ENCODE results near the gene LRRC27.

Gene LRRC27

DNA sequence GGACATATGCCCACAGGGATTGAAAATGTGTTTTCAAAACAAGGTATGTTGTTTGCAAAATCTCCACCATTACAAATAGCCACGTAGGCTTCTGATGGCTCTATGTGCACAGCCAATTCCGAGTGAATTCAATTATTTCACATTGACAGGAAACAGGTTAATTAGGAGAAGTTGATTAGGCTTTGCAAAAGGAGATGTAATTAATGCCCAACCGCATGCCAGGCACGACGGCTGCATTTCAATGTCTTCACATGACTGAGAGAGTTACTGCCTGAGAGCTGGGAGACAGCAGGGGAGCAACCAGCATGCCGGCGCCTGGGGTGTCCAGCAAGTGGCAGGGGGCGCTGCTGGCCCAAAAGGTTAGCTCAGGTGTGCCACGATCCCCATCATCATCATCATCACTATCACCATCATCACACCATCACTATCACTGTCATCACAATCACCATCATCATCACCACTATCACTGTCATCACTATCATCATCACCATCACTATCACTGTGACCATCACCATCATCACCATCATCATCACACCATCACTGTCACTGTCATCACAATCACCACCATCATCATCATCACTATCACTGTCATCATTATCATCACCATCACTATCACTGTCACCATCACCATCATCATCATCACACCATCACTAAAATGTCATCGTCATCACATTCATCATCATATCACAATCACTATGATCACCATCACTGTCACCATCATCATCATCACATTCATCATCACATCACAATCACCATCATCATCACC lies 95.2 kb downstream of the LRRC27 start:
- no peak for ATAC-seq
- TF ChIP-seq CSDC2 (CRISPR knock-in tag; IDR thresholded peaks at IDR 0.05) (no peak), ZNF565 (CRISPR knock-in tag; conservative IDR thresholded peaks at IDR 0.05; ENCODE audit: low read depth) (no peak), ZFP30 (CRISPR knock-in tag; IDR thresholded peaks at IDR 0.05) (no peak), ARNTL (CRISPR knock-in tag; IDR thresholded peaks at IDR 0.05; ENCODE audit: borderline replicate concordance, low read depth) (no peak), RARB (CRISPR knock-in tag; IDR thresholded peaks at IDR 0.05) (no peak), GLIS3 (CRISPR knock-in tag; IDR thresholded peaks at IDR 0.05) (no peak), ZC3H10 (CRISPR knock-in tag; IDR thresholded peaks at IDR 0.05) (no peak), ESRRG (CRISPR knock-in tag; IDR thresholded peaks at IDR 0.05) (no peak), ZNF70 (CRISPR knock-in tag; IDR thresholded peaks at IDR 0.05) (no peak), ISL1 (CRISPR knock-in tag; IDR thresholded peaks at IDR 0.05) (no peak), OSR1 (CRISPR knock-in tag; IDR thresholded peaks at IDR 0.05) (no peak), BACH2 (CRISPR knock-in tag; IDR thresholded peaks at IDR 0.05; ENCODE audit: borderline replicate concordance) (no peak)
- TF ChIP-seq, protein P1, sequence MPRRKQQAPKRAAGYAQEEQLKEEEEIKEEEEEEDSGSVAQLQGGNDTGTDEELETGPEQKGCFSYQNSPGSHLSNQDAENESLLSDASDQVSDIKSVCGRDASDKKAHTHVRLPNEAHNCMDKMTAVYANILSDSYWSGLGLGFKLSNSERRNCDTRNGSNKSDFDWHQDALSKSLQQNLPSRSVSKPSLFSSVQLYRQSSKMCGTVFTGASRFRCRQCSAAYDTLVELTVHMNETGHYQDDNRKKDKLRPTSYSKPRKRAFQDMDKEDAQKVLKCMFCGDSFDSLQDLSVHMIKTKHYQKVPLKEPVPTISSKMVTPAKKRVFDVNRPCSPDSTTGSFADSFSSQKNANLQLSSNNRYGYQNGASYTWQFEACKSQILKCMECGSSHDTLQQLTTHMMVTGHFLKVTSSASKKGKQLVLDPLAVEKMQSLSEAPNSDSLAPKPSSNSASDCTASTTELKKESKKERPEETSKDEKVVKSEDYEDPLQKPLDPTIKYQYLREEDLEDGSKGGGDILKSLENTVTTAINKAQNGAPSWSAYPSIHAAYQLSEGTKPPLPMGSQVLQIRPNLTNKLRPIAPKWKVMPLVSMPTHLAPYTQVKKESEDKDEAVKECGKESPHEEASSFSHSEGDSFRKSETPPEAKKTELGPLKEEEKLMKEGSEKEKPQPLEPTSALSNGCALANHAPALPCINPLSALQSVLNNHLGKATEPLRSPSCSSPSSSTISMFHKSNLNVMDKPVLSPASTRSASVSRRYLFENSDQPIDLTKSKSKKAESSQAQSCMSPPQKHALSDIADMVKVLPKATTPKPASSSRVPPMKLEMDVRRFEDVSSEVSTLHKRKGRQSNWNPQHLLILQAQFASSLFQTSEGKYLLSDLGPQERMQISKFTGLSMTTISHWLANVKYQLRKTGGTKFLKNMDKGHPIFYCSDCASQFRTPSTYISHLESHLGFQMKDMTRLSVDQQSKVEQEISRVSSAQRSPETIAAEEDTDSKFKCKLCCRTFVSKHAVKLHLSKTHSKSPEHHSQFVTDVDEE (CRISPR knock-in tag; IDR thresholded peaks at IDR 0.05) = no peak

- TF ChIP-seq, protein P1 (CRISPR knock-in tag; IDR thresholded peaks at IDR 0.05) = no peak
- TF ChIP-seq ESRRG (CRISPR knock-in tag; IDR thresholded peaks at IDR 0.05) (no peak), CREB5 (CRISPR knock-in tag; IDR thresholded peaks at IDR 0.05; ENCODE audit: low read depth) (no peak), CSDC2 (CRISPR knock-in tag; IDR thresholded peaks at IDR 0.05) (no peak), ZNF565 (CRISPR knock-in tag; conservative IDR thresholded peaks at IDR 0.05; ENCODE audit: low read depth) (no peak), OSR1 (CRISPR knock-in tag; IDR thresholded peaks at IDR 0.05) (no peak), ZNF8 (CRISPR knock-in tag; IDR thresholded peaks at IDR 0.05) (no peak), ZFP3 (CRISPR knock-in tag; IDR thresholded peaks at IDR 0.05) (no peak), TCF4 (CRISPR knock-in tag; IDR thresholded peaks at IDR 0.05; ENCODE audit: borderline replicate concordance) (no peak)
- no peak for ATAC-seq
Measured at GRCh38 chr10:132427939-132428367, 96.0 kb downstream of the LRRC27 start.

DNA sequence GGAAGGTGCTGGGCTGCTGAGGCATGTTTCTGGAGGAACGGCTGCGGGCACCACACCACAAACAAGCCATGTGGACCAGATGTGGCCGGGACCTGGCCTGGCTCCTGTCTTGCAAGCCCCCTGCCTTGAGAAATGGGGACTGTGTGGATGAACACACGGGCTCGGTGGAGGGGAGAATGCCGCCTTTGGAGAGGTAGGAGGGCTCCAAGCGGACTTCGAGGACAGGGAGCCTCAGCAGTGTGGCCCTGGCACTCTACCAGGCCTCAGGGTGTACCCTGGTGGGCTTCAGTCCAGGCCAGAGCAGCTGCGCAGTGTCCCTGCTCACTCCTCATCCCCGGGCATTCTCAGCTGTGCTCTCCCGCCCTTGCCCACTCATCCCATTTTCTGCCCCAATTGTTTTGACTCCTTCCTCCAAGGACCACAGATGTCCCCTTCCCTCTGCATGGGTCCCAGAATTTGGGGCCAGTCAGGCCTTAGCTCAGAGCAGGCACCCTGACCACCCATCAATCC lies 96.5 kb downstream of the LRRC27 start:
- no peak for ATAC-seq
- no peak for TF ChIP-seq CREB5 (CRISPR knock-in tag; IDR thresholded peaks at IDR 0.05; ENCODE audit: low read depth)
- TF ChIP-seq, protein P2, sequence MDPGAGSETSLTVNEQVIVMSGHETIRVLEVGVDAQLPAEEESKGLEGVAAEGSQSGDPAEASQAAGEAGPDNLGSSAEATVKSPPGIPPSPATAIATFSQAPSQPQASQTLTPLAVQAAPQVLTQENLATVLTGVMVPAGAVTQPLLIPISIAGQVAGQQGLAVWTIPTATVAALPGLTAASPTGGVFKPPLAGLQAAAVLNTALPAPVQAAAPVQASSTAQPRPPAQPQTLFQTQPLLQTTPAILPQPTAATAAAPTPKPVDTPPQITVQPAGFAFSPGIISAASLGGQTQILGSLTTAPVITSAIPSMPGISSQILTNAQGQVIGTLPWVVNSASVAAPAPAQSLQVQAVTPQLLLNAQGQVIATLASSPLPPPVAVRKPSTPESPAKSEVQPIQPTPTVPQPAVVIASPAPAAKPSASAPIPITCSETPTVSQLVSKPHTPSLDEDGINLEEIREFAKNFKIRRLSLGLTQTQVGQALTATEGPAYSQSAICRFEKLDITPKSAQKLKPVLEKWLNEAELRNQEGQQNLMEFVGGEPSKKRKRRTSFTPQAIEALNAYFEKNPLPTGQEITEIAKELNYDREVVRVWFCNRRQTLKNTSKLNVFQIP (CRISPR knock-in tag; IDR thresholded peaks at IDR 0.05; ENCODE audit: borderline replicate concordance, low read depth) = no peak
